Fibroblast of mammary gland (primary cell): Measurements from ENCODE around the gene CLMP.

ENCODE experiments used
- DNase-seq: peaks from one replicate; pipeline ENCODE4 v3.0.0-alpha.2; 2010; ENCODE audit warnings: low read depth
- H3K4me3 ChIP-seq: 2 replicates; pipeline ENCODE4 v1.5.1; 2011; ENCODE audit warnings: low read depth, mild to moderate bottlenecking, low read length, moderate library complexity; ENCODE audit not compliant: control insufficient read depth
- TF ChIP-seq, protein P1 (sequence below): conservative IDR thresholded peaks from 2 replicates; pipeline ENCODE4 v1.5.1; 2011; ENCODE audit warnings: low read depth, low read length, inconsistent platforms; ENCODE audit not compliant: control insufficient read depth, insufficient read depth

The CLMP gene

GRCh38 chr11:123219066-123219690 is 24.1 kb upstream of the CLMP start:
- peak; percentile 48 for DNase-seq
- TF ChIP-seq, protein P1, sequence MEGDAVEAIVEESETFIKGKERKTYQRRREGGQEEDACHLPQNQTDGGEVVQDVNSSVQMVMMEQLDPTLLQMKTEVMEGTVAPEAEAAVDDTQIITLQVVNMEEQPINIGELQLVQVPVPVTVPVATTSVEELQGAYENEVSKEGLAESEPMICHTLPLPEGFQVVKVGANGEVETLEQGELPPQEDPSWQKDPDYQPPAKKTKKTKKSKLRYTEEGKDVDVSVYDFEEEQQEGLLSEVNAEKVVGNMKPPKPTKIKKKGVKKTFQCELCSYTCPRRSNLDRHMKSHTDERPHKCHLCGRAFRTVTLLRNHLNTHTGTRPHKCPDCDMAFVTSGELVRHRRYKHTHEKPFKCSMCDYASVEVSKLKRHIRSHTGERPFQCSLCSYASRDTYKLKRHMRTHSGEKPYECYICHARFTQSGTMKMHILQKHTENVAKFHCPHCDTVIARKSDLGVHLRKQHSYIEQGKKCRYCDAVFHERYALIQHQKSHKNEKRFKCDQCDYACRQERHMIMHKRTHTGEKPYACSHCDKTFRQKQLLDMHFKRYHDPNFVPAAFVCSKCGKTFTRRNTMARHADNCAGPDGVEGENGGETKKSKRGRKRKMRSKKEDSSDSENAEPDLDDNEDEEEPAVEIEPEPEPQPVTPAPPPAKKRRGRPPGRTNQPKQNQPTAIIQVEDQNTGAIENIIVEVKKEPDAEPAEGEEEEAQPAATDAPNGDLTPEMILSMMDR, result no peak
- no peak overlapping the region for H3K4me3 ChIP-seq

DNA sequence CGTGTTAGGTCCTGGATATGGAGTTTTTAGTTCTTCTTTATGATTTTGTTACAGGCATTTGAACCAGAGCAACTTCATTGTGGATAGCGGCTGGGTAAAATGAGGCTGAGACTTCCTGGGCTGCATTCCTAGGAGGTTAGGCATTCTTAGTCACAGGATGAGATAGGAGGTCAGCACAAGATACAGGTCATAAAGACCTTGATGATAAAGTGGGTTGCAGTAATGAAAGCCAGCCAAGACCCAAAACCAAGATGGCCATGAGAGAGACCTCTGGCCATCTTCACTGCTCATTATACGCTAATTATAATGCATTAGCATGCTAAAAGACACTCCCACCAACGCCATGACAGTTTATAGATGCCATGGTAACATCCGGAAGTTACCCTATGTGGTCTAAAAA is 23.4 kb upstream of the CLMP start:
- no peak overlapping the region for H3K4me3 ChIP-seq
- no peak for DNase-seq
- TF ChIP-seq, protein P1, result no peak

GRCh38 chr11:123217897-123218296 is 22.8 kb upstream of the CLMP start:
- H3K4me3 ChIP-seq, result no peak overlapping the region
- DNase-seq, result no peak
- TF ChIP-seq, protein P1, result no peak

- no peak overlapping the region for H3K4me3 ChIP-seq
- TF ChIP-seq, protein P1, result no peak
- no peak for DNase-seq
Measured at GRCh38 chr11:123216249-123216648, 21.2 kb upstream of the CLMP start.

DNA sequence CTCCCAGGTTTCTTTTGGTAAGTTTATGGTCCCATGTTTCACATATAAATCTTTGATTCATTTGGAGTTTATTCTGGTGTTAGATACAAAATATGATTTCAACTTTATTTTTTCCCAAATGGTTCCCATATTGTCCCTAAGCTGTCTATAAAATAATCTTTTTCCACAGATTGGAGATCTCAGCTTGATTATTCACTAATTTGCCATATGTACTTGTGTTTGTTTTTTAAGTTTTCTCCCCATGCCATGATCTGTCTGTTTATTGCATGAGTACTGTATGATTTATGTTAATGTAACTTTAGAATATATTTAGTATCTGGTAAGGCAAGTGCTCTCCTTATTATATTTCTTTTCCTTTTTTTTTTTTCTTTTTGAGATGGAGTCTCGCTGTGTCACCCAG is 19.9 kb upstream of the CLMP start:
- no peak overlapping the region for H3K4me3 ChIP-seq
- TF ChIP-seq, protein P1, result no peak
- DNase-seq, result no peak

- no peak for DNase-seq
- no peak overlapping the region for H3K4me3 ChIP-seq
- TF ChIP-seq, protein P1, result no peak
Measured at GRCh38 chr11:123214396-123214795, 19.3 kb upstream of the CLMP start.
